HCT116 (cell line): ENCODE measurements around the gene APOA1.

Source experiments
- EGR1 ChIP-seq: IDR thresholded peaks from 2 replicates; pipeline ENCODE4 v1.6.1; 2012; ENCODE audit warnings: low read depth
- JUND ChIP-seq: IDR thresholded peaks from 2 replicates; pipeline ENCODE4 v1.6.1; 2012
- TF ChIP-seq, protein P1 (sequence below), 3 experiments: fragments of 200-600 bp in 1 of 3; sonication (generic) in 1 of 3; IDR thresholded peaks in 2 of 3; conservative IDR thresholded peaks in 1 of 3; 2 replicates each; pipeline ENCODE4 v1.5.1; 2012 to 2017; ENCODE audit warnings: low read depth in 2 of 3, low read length in 2 of 3, antibody characterized with exemption in 1 of 3, borderline replicate concordance in 1 of 3, control low read depth in 1 of 3, mild to moderate bottlenecking in 1 of 3, mixed read lengths in 1 of 3, mixed run types in 1 of 3, moderate library complexity in 1 of 3; ENCODE audit not compliant: insufficient read depth in 1 of 3

DNA sequence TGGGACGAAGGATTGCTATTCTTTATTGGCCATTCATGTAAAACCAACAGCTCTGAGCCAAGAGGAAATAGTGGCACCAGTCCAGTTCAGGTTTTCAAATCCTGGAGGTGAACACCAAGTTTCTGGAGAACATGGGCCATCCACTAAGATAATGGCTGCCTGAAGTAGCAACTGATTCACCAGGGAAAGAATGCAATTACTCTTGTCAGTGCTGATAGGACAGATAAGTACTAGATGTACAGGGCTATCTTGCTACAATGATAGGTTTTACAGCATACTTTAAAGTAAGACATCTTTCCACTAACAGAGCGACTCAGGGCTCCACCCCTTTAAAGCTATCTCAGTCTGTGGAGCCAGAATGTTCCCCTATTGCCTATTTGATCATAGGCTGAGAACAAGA is 36.8 kb upstream of the APOA1 start:
- TF ChIP-seq, protein P1, sequence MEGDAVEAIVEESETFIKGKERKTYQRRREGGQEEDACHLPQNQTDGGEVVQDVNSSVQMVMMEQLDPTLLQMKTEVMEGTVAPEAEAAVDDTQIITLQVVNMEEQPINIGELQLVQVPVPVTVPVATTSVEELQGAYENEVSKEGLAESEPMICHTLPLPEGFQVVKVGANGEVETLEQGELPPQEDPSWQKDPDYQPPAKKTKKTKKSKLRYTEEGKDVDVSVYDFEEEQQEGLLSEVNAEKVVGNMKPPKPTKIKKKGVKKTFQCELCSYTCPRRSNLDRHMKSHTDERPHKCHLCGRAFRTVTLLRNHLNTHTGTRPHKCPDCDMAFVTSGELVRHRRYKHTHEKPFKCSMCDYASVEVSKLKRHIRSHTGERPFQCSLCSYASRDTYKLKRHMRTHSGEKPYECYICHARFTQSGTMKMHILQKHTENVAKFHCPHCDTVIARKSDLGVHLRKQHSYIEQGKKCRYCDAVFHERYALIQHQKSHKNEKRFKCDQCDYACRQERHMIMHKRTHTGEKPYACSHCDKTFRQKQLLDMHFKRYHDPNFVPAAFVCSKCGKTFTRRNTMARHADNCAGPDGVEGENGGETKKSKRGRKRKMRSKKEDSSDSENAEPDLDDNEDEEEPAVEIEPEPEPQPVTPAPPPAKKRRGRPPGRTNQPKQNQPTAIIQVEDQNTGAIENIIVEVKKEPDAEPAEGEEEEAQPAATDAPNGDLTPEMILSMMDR (IDR thresholded peaks at IDR 0.05 in 2 of 3, conservative IDR thresholded peaks at IDR 0.05 in 1 of 3; ENCODE audit: borderline replicate concordance in 1 of 3, insufficient read depth in 1 of 3, low read depth in 2 of 3, low read length in 2 of 3) = no peak
- TF ChIP-seq JUND (no peak), EGR1 (no peak)
